AG09319 (cell line): ENCODE measurements around the gene KLF14.
"Not testable (repeated sequence)": the region's sequence is repeated elsewhere in the genome, so short reads cannot be mapped to it uniquely, and the experiment has no call there.

Experiments
- DNase-seq: peaks from one replicate; pipeline ENCODE4 v3.0.0-alpha.2; 2010; ENCODE audit warnings: low read depth; ENCODE audit errors: extremely low read depth
- TF ChIP-seq, protein P1 (sequence below): IDR thresholded peaks from 2 replicates; pipeline ENCODE4 v1.5.1; 2011; ENCODE audit warnings: low read depth, mild to moderate bottlenecking, inconsistent platforms, low read length, moderate library complexity

The KLF14 gene

DNA sequence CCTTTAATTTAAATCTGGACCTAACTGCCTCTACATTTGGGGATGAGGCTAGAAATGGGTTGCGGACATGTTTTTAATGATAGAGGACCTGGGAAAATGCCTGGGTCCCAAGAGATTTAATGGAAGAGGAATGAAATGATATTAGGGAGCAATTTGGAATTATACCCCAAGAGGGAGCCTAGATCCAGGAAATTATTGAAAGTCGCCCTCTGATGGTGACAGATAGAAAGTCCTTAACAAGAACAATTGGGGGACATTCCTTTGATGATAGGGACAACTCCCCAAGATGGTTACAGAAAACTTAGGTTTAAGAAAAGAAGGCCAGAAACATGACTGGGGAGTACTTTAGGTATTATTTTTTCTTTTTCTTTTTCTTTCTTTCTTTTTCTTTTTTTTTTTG is 38.2 kb downstream of the KLF14 start:
- peak; percentile 4 for DNase-seq
- TF ChIP-seq, protein P1, sequence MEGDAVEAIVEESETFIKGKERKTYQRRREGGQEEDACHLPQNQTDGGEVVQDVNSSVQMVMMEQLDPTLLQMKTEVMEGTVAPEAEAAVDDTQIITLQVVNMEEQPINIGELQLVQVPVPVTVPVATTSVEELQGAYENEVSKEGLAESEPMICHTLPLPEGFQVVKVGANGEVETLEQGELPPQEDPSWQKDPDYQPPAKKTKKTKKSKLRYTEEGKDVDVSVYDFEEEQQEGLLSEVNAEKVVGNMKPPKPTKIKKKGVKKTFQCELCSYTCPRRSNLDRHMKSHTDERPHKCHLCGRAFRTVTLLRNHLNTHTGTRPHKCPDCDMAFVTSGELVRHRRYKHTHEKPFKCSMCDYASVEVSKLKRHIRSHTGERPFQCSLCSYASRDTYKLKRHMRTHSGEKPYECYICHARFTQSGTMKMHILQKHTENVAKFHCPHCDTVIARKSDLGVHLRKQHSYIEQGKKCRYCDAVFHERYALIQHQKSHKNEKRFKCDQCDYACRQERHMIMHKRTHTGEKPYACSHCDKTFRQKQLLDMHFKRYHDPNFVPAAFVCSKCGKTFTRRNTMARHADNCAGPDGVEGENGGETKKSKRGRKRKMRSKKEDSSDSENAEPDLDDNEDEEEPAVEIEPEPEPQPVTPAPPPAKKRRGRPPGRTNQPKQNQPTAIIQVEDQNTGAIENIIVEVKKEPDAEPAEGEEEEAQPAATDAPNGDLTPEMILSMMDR = peak; percentile 57

DNA sequence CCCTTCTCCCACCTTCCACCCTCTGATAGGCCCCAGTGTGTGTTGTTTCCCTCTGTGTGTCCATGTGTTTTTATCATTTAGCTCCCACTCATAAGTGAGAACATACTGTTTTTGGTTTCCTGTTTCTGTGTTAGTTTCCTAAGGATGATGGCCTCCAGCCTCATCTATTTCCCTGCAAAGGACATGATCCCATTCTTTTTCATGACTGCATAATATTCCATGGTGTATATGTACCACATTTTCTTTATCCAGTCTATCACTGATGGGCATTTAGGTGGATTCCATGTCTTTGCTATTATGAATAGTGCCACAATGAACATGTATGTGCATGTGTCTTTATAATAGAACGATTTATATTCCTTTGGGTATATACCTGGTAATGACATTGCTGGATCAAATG is 41.6 kb downstream of the KLF14 start:
- DNase-seq = not testable (repeated sequence)

DNA sequence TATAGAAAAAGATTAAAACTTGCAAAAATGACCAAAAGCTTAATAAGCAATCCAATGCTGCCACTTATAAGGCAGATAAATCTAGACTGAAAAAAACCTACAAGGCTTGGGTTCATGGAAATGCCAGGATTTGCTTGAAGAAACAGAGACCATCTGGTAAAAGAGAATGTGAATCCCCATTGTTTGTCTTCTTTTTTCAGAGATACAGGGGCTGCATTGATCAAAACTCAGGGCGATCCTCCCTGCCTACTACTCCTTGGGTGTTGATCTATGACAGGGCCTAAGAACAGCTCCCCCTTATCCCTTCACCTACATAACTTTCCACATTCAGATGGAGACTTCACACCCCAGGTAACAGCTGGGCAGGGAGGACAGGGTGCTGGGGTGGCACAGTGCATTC is 44.3 kb downstream of the KLF14 start:
- TF ChIP-seq, protein P1 = no peak
- DNase-seq = no peak

DNA sequence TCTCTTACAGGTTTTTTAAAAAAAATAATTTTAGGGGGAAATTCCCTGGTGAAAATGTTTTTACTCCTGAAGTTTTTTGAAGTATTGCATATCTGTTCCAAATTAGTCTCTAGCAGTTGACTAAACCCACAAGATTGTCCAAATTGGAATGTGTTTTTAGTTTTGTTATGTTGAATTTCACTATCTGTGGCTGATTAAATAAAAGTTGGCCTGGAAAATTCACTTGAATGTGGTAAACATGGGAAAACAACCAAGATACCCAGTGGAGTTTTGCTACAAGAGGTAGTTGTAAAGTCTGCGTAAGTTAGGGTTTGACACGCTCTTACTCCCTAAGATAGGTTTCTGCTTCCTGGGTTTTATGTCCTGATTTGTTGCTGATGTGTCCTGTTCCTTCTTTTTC is 51.0 kb downstream of the KLF14 start:
- TF ChIP-seq, protein P1 = no peak
- peak; percentile 3 for DNase-seq
